ENCODE results near the gene TOR4A. TPM values are rescaled to one million over a fixed set of nuclear protein-coding genes. Genes with fewer than 3 reads are reported as not detected.

Gene TOR4A
- total RNA-seq, 1 experiment from 2014 or later, result 30.5 TPM

- no peak for DNase-seq (ENCODE audit: extremely low read depth, low read depth)
Measured at GRCh38 chr9:137269231-137269772, 8.2 kb upstream of the TOR4A start.

- no peak for DNase-seq (ENCODE audit: extremely low read depth, low read depth)
Measured at GRCh38 chr9:137270929-137271695, 6.4 kb upstream of the TOR4A start.

GRCh38 chr9:137271696-137272076, 5.8 kb upstream of the TOR4A start:
- no peak for DNase-seq (ENCODE audit: extremely low read depth, low read depth)

- no peak for DNase-seq (ENCODE audit: extremely low read depth, low read depth)
Measured at GRCh38 chr9:137272241-137273094, 5.1 kb upstream of the TOR4A start.

- DNase-seq (ENCODE audit: extremely low read depth, low read depth), result no peak
Measured at GRCh38 chr9:137273095-137273490, 4.4 kb upstream of the TOR4A start.

GRCh38 chr9:137273611-137274320, 3.8 kb upstream of the TOR4A start:
- no peak for DNase-seq (ENCODE audit: extremely low read depth, low read depth)

- DNase-seq (ENCODE audit: extremely low read depth, low read depth), result no peak
Measured at GRCh38 chr9:137275203-137275587, 2.3 kb upstream of the TOR4A start.

GRCh38 chr9:137275588-137276472, 1.7 kb upstream of the TOR4A start:
- no peak for DNase-seq (ENCODE audit: extremely low read depth, low read depth)

- DNase-seq (ENCODE audit: extremely low read depth, low read depth), result peak; percentile 40
Measured at GRCh38 chr9:137276473-137277328, 825 bp upstream of the TOR4A start.

- DNase-seq (ENCODE audit: extremely low read depth, low read depth), result no peak
Measured at GRCh38 chr9:137278061-137278701, 655 bp downstream of the TOR4A start.

- DNase-seq (ENCODE audit: extremely low read depth, low read depth), result no peak
Measured at GRCh38 chr9:137278721-137279711, 1.5 kb downstream of the TOR4A start.

- DNase-seq (ENCODE audit: extremely low read depth, low read depth), result no peak
Measured at GRCh38 chr9:137279741-137280473, 2.4 kb downstream of the TOR4A start.

GRCh38 chr9:137280474-137281344, 3.2 kb downstream of the TOR4A start:
- no peak for DNase-seq (ENCODE audit: extremely low read depth, low read depth)

GRCh38 chr9:137281345-137282116, 4.0 kb downstream of the TOR4A start:
- no peak for DNase-seq (ENCODE audit: extremely low read depth, low read depth)

- peak; percentile 70 for DNase-seq (ENCODE audit: extremely low read depth, low read depth)
Measured at GRCh38 chr9:137286975-137287383, 9.5 kb downstream of the TOR4A start.

Measured in NCI-H460 (cell line).